ENCODE measurements around the gene PTPRZ1.

The PTPRZ1 gene

DNA sequence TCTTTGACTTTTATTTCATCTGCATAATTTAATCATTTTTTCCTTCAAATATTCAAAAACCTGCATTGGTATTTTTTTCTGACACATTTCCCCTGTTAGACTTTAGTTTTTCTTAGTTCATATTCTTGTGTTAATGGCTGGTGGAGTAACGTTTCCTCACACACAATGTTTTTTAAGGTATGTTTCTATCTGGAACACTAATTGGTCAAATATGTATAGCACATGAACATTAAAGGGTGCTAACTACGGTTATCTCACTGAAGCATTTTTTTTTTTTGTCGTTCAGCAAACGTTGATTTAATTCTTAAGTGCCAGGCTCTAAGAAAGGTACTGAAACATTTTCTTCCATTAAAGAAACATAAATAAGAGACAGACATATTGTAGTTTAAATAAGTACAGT, 87.7 kb downstream of the PTPRZ1 start:
- DNase-seq, result no peak

- no peak for DNase-seq
Measured at GRCh38 chr7:121961089-121961867, 88.3 kb downstream of the PTPRZ1 start.

GRCh38 chr7:121966276-121966934, 93.4 kb downstream of the PTPRZ1 start:
- no peak for DNase-seq

DNA sequence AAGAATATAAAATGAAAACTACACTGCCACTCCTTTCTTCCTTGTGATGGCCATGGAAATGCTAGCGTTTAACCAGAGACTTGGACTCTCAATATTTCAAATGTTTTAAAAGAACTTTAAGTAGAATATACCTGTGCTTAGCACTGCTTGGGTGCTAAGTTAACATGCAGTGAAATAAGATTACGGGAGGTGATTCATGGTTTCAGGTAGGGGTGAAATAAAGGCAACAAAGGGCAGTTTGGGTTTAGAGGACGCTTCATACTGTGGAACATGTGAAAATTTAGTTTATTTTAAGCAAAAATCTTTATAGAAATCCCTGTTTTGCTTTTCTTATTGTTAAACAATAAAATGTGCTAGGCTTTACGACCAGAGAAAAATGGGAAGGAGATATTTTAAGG, 94.0 kb downstream of the PTPRZ1 start:
- DNase-seq, result no peak

DNA sequence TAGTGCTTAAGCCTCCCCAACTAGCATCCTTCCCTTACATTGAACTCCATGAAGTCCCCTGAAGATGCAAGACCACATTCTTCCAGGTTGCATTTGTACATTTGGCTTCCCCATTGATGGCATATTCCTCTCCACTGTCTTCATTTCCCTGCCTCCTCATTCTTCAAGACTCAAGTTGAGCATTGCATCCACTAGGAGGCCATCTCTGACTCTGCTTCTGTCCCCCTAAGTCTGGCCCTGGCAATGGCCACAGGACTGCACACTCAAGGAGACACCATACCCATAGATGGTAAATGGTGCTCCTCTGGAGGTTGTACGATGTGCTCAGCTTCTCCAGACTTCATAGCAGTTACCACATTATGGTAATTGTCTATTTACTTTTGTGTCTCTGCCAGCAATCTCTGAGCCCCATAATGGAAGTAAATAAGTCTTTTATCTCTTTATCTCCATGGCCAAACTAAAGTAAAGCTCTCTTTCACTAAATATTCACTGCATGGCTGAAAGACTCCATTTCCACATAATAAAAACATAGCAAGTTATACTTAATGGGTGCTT, 112.6 kb downstream of the PTPRZ1 start:
- no peak for DNase-seq

DNA sequence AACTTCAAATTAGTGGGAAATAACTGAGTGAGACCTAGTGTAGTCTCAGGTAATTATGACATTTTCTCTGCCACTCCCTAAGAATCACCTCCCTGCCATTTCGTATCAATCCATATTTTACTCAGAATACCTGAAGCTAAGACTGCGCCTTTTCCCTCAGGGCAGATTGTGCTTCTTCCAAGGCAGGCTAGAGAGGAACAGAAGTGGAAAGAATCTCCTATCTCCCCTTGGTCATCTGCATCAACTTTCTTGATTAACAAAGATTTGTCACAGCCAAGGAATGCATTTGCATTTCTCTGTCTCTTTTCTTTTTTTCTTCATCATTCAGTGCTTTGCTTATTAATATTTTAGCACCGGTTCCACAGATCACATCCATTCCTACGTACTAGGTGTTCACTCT, 119.1 kb downstream of the PTPRZ1 start:
- no peak for DNase-seq

GRCh38 chr7:121994625-121995410, 121.9 kb downstream of the PTPRZ1 start:
- DNase-seq, result peak; percentile 40 to 60

DNA sequence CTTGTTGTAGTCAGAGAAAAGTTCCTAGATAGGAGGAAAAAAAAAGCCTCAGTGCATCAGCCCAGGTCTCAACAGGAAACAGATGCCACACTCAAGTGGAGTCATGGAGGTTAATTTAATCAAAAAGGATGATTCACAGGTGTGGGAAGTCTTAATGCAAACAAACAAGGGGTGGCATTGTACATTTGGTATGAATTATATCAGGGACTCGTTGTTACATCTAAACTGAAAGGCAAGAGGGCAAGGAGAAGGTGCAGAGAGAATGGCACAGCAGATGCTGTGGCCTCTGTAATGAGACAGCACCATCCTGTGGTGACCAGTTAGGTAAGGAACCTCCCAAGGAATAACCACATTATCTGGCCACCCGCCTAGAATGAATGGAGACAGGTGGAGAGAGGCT, 133.7 kb downstream of the PTPRZ1 start:
- no peak for DNase-seq

- DNase-seq, result no peak
Measured at GRCh38 chr7:122010116-122010515, 137.2 kb downstream of the PTPRZ1 start.

DNA sequence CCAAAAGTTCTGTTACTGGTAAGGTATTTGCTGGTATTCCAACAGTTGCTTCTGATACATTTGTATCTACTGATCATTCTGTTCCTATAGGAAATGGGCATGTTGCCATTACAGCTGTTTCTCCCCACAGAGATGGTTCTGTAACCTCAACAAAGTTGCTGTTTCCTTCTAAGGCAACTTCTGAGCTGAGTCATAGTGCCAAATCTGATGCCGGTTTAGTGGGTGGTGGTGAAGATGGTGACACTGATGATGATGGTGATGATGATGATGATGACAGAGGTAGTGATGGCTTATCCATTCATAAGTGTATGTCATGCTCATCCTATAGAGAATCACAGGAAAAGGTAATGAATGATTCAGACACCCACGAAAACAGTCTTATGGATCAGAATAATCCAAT, 140.1 kb downstream of the PTPRZ1 start:
- DNase-seq, result no peak

DNA sequence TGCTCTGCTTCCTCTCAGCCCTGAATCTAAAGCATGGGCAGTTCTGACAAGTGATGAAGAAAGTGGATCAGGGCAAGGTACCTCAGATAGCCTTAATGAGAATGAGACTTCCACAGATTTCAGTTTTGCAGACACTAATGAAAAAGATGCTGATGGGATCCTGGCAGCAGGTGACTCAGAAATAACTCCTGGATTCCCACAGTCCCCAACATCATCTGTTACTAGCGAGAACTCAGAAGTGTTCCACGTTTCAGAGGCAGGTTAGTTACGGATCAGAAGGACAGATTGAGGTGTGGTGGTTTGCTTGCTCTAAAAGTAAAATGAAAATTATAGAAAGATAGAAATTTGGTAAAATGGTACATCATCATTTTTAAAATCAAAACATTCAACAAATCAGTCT, 140.7 kb downstream of the PTPRZ1 start:
- no peak for DNase-seq

DNA sequence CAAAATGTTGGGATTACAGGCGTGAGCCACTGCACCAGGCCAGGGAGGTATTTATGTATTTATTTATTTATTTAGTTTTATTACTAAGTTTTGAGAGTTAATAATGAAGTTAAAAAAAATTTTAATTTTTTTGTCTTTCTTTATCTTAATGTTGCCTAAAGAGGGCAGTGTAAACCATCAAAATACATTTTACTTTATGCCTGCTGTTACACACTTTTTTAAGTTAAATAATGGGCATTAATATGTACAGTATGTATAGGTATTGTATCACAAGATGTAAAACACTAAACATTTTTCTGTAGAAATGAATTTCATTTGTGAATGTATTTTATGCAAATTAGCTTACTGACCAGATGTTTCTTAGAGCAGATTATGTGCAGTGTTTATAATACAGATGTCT, 141.7 kb downstream of the PTPRZ1 start:
- no peak for DNase-seq

- DNase-seq, result no peak
Measured at GRCh38 chr7:122018032-122018431, 145.1 kb downstream of the PTPRZ1 start.

GRCh38 chr7:122027058-122027457, 154.1 kb downstream of the PTPRZ1 start:
- DNase-seq, result no peak

DNA sequence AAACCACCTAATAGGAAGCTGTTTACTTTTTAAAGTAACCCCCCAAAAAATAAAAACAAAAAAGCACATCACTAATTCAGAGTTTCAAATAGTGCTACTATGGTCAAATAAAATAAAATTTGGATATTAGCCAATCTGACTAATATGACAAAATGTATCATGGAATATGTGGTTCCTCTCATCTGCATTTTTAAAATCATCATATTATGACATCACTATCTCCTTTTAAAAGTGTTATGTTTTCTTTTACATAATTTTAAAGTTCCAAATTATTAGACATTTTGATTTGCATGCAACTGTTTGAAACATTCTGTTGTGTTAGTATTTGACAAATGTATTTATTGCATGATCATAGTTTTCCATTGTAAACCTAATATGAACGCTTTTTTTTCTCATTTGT, 160.7 kb downstream of the PTPRZ1 start:
- DNase-seq, result no peak

DNA sequence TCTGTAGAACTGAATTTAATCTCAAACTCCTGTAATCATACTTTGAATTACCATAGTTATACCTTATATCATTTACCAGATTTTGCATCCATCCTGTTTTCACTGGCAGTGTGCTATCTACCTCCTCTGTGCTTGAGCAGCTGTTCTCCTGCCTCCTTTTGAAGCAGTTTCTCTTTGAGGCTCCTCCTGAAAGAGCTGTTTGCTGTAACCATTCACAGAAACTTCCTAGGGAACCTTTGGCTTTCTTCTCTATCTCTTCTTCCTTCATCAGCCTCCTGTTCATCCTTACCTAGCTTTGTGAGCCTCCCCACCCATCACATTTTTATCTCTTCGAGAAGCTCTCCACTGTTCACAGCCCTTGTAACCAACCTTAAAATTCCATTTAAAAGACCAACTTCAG, 162.9 kb downstream of the PTPRZ1 start:
- no peak for DNase-seq

- DNase-seq, result no peak
Measured at GRCh38 chr7:122038134-122038533, 165.2 kb downstream of the PTPRZ1 start.

GRCh38 chr7:122038904-122039303, 165.9 kb downstream of the PTPRZ1 start:
- no peak for DNase-seq

- DNase-seq, result no peak
Measured at GRCh38 chr7:122040147-122040546, 167.2 kb downstream of the PTPRZ1 start.

DNA sequence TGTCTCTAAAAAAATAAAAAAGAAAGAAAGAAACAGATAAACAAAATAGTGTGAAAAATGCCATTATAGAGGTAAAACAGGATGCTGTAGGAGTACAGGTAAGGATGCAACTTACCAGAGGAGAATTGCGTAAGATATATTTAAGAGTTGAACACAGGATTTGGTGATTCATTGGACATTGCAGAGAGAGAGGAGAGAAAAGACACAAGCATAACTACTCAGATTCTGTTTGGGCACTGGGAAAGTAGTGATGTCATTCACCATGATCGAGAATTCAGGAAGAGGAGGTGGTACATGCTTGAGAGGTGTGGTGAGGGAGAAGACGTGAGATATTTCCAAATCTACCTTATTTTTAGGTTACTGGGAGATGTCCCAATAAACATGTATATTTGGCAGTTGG, 173.4 kb downstream of the PTPRZ1 start:
- no peak for DNase-seq

DNA sequence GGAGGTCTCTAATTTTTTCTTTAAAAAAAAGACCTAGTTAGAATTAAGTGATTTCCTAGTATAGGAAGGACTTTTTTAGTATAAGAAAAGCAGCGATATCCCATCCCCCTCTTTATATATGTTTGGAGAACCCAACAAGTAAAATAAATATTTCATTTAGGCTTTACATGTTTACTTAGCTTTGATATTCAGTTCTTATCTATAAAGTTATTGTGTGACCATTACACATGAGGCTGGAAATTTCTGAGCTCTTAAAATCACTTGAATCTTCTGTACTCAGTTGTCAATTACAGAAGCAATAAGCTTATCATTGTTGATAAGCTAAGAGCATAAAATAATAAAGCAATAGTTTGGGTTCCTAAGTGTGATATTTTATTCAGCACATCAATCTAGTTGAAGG, 181.4 kb downstream of the PTPRZ1 start:
- no peak for DNase-seq

GRCh38 chr7:122055073-122055472, 182.1 kb downstream of the PTPRZ1 start:
- DNase-seq, result no peak

GRCh38 chr7:122056977-122057376, 184.0 kb downstream of the PTPRZ1 start:
- DNase-seq, result no peak

DNA sequence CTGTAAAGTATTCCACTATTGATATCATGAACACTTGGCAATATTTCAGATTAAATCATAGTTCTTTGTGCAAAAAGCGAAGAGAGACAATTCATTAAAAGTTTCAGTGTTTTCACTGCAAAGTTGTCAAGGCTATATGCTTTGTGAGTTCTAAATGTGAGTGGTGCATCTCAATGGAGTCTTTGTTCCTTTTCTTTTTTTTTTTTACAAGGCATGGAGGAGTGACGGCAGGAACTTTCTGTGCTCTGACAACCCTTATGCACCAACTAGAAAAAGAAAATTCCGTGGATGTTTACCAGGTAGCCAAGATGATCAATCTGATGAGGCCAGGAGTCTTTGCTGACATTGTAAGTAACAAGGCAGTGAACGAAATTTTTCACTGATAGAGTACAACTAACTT, 186.6 kb downstream of the PTPRZ1 start:
- DNase-seq, result no peak

Measured in activated CD4-positive, alpha-beta T cell treated with anti-CD3 and anti-CD28 coated beads, Interleukin-2, amount 50 U/mL, for 48 hours (primary cell).